ENCODE results near the gene FKBP9.

Gene FKBP9

DNA sequence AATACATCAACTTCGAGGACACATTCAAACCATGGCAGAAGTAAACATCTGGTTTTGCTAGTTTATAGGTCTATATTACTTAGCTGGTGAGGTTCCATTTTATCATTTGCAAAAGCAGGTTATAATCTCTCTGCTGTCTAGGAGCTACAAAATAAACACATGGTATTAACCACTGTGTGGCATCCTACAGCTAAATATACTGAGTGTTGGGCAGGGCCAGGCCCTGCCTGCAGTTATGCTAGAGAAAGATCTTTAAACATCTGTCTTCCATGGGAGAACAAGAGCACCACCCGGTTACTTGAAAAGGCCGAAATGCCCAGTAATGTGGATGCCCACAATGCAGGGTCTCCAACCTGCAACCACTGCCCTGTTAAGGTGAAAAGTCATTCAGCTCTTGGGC lies 20.6 kb upstream of the FKBP9 start:
- Histone ChIP-seq H3K27ac (ENCODE audit: low read length) (no peak overlapping the region), H3K9ac (ENCODE audit: low read depth, low read length) (no peak overlapping the region), H3K9me3 (ENCODE audit: insufficient read depth, low read depth, low read length) (no peaks in the 10 kb centered on the region), H3K27me3 (ENCODE audit: insufficient read depth, low read length) (peaks cover 83% of the 10 kb centered on the region), H3K4me1 (ENCODE audit: insufficient read depth, low read length) (peaks cover 2% of the 10 kb centered on the region; the same call in 1 of the 2 replicates), H3K36me3 (ENCODE audit: insufficient read depth, low read depth, low read length) (no peaks in the 10 kb centered on the region), H3K4me3 (ENCODE audit: low read length) (no peak overlapping the region)

DNA sequence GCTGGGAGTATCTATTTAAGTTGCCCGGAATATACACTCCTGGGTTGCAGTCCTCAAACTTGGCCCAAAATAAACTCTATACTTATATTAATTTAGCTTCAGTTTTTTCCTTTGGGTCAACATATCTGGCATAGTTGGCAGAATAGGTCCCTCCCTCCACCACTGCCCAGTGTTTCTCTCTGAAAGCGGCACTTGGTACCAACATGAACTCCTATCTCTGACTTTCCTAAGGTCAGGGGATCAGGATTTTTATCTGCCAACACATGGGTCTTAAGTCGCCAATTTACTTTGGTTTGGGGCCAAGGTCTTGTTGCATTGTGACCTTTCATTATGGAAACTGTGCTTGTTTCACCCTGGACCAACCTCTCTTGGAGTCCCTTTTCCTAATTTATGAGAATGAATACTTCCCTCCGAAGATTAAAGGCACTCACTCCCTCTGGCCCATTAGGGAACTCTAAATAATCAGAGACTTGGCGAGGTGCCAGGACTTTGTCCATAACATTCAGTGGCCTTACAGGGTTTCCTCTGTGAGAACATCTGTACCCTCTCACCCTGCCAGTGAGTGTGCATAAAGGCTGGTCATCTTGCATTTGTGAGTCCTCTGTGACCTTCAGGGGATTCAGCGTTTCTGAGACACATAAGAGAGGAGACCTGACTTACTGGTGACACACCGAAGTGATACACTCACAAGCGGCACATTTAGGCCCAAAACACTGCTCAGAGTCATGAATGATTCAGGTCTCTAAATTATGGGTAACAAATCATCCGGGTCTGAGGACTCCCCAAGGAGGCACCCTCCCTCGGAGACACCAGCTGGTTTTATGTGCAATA lies 19.7 kb upstream of the FKBP9 start:
- H3K27ac ChIP-seq (ENCODE audit: low read length) = no peak overlapping the region
- H3K27me3 ChIP-seq (ENCODE audit: insufficient read depth, low read length) = peaks cover 88% of the 10 kb centered on the region
- no peak overlapping the region for H3K9ac ChIP-seq (ENCODE audit: low read depth, low read length)
- H3K9me3 ChIP-seq (ENCODE audit: insufficient read depth, low read depth, low read length) = no peaks in the 10 kb centered on the region
- no peak overlapping the region for H3K4me3 ChIP-seq (ENCODE audit: low read length)
- peaks cover 2% of the 10 kb centered on the region; the same call in 1 of the 2 replicates for H3K4me1 ChIP-seq (ENCODE audit: insufficient read depth, low read length)
- no peaks in the 10 kb centered on the region for H3K36me3 ChIP-seq (ENCODE audit: insufficient read depth, low read depth, low read length)

DNA sequence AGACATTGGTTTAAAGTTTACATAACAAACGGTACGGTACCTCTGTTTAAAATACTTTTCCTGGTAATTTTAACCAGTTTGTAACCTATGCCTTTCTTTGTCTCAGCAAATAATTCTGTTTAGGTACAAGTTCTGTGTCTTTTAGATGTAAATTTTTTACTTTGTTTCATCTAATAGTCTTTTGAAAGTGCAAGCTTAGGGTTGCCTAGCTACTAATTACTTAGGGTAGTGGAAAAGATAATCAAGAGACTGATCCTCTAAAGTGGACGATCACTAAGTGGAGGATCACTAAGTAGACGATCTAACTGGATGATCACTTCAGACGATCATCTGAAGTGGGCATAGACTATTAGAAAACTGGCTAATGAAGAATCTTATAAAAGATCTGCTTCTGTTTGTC lies 16.1 kb upstream of the FKBP9 start:
- Histone ChIP-seq H3K9ac (ENCODE audit: low read depth, low read length) (no peak overlapping the region), H3K36me3 (ENCODE audit: insufficient read depth, low read depth, low read length) (no peaks in the 10 kb centered on the region), H3K4me3 (ENCODE audit: low read length) (peak overlapping the region; percentile 66), H3K4me1 (ENCODE audit: insufficient read depth, low read length) (peaks cover 2% of the 10 kb centered on the region; the same call in 1 of the 2 replicates), H3K9me3 (ENCODE audit: insufficient read depth, low read depth, low read length) (peaks cover 7% of the 10 kb centered on the region), H3K27ac (ENCODE audit: low read length) (no peak overlapping the region), H3K27me3 (ENCODE audit: insufficient read depth, low read length) (peaks cover 100% of the 10 kb centered on the region)

DNA sequence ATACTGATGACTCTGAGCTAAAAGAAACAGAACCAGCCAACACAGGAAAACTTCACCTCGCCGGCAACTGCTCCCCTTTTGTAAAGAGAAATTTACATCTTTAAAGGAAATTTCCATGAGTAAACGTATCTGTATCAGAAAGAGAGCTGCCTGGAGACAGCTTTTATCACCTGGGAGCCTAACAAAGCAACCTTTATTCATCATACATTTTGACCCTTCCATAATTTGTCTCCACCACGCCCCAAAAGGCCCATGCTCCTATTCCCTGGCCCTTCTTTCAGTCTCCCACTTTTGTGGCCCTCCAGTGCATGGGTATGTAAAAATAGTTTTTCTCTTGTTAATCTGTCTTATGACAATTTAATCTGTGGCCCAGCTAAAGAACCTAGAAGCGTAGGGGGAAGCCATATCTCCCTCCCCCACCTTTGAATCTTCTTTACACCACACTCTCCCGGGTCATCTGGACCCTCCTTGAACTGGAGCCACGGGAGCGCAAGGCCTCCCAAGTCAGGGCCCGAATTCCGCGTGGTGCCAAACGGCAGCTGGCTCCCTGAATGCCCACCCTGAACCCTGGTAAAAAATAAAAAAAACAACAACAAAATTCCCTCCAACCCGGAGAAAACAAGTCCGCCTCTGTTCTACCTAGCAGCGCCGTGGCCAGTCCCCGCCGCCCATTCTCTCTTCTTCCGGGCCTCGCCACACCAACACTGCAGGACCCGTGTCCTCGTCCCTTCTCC lies 15.4 kb upstream of the FKBP9 start:
- peaks cover 2% of the 10 kb centered on the region; the same call in 1 of the 2 replicates for H3K4me1 ChIP-seq (ENCODE audit: insufficient read depth, low read length)
- H3K9me3 ChIP-seq (ENCODE audit: insufficient read depth, low read depth, low read length) = peaks cover 7% of the 10 kb centered on the region
- H3K36me3 ChIP-seq (ENCODE audit: insufficient read depth, low read depth, low read length) = no peaks in the 10 kb centered on the region
- peak overlapping the region; percentile 66 for H3K4me3 ChIP-seq (ENCODE audit: low read length)
- no peak overlapping the region for H3K27ac ChIP-seq (ENCODE audit: low read length)
- H3K9ac ChIP-seq (ENCODE audit: low read depth, low read length) = peak overlapping the region; percentile 40; the same call in 1 of the 2 replicates
- peaks cover 100% of the 10 kb centered on the region for H3K27me3 ChIP-seq (ENCODE audit: insufficient read depth, low read length)

DNA sequence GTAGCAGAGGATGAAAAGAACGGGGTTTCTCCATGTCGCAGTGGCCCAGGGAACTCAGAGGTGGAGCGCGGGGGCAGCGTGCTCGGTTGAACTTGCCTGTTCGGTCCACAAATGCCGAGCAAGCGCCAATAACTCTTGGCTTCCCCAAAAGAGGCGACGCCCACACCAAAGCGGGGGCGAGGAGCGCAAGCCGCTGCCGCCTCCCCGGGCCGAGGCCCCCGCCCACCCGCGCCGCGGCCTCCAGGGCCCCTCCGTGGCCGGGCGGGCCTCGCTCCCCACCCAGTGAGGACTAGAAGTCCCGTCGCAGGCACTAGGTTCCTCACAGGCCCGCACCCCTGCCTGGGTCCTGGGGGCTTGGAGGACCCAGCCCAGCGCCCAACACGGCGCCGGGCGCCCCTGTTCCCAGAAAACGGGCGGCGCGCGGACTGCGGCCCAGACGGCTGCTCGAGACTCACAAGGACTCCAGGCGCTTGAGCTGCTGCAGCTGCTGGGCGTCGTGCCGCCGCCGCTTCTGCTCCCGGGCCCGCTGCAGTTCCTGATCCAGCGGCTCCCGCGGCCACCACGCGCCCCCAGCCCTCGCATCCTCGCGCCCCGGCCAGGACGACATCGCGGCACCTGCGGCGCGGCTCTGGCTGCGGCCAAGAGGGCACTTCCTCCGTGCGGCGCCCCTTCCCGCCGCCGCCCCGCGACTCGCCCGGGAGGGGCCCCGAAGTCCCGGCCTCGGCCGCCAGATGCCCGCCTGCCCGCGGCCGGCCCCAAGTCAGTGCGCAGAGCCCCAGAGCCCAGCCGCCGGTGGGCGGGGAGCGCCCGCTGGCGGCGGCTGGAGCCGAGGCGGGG lies 14.6 kb upstream of the FKBP9 start:
- peaks cover 100% of the 10 kb centered on the region for H3K27me3 ChIP-seq (ENCODE audit: insufficient read depth, low read length)
- peaks cover 7% of the 10 kb centered on the region for H3K9me3 ChIP-seq (ENCODE audit: insufficient read depth, low read depth, low read length)
- no peaks in the 10 kb centered on the region for H3K36me3 ChIP-seq (ENCODE audit: insufficient read depth, low read depth, low read length)
- peak overlapping the region; percentile 66; the same call in 1 of the 2 replicates for H3K4me3 ChIP-seq (ENCODE audit: low read length)
- H3K27ac ChIP-seq (ENCODE audit: low read length) = no peak overlapping the region
- H3K4me1 ChIP-seq (ENCODE audit: insufficient read depth, low read length) = peaks cover 2% of the 10 kb centered on the region; the same call in 1 of the 2 replicates
- peak overlapping the region; percentile 40; the same call in 1 of the 2 replicates for H3K9ac ChIP-seq (ENCODE audit: low read depth, low read length)

DNA sequence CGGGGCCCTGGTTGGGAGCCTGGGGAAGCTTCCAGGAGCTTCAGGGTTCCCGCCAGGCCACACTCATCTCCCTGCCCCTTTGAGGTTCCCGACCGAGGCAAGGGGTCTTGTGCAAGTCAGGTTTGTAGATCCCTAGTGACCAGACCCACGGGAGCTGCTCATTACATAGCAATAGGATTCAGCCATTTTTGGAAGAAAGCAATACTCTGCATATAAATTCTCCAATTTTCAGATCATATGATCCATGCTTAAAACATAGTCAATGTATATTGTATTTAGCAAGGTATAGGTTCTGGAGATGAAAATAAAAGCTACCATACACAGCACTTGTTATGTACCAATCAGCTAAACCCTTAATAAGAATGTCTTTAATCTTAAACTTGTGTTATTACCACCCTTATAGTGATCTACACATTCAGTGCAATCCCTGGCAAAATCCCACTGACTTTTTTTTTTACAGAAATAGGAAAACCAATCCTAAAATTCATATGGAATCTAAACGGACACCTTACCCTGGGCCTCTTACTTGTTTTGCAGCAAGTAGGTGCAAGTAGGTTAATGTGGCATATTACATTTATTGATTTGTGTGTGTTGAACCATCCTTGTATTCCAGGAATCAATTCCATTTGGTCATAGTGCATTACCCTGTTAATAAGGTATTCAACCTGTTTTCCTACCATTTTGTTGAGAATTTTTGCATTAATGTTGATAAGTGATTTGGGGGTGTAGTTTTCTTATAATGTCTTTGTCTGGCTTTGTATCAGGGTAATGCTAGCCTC lies 13.8 kb upstream of the FKBP9 start:
- Histone ChIP-seq H3K9ac (ENCODE audit: low read depth, low read length) (no peak overlapping the region), H3K4me3 (ENCODE audit: low read length) (peak overlapping the region; percentile 66; the same call in 1 of the 2 replicates), H3K27ac (ENCODE audit: low read length) (no peak overlapping the region), H3K36me3 (ENCODE audit: insufficient read depth, low read depth, low read length) (no peaks in the 10 kb centered on the region), H3K9me3 (ENCODE audit: insufficient read depth, low read depth, low read length) (peaks cover 9% of the 10 kb centered on the region), H3K4me1 (ENCODE audit: insufficient read depth, low read length) (peaks cover 2% of the 10 kb centered on the region; the same call in 1 of the 2 replicates), H3K27me3 (ENCODE audit: insufficient read depth, low read length) (peaks cover 100% of the 10 kb centered on the region)

DNA sequence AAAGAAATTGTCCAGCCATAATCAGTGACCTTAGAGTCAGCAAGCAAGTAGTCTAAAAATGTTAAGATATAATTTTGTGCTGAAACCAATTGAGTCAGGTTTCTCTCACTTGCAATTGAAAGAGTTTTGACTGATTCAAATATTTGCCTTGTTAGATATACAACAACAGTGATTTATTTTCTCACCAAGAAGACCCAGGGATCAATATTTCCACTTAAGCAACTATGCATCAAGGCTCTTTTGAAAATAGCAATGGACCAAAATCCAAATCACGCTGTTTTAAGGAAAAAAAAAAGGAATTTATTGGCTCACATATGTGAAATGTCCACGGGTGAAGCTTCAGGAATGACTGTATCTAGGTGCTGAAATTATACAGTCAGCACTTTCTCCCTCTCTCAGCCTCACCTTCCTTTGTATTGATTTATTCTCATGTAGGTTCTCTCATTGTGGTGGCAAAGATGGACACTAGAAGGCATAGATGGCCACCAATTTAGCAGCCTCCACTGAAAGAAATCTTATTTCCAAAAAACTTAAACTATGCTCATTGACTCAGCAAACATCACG lies 9.7 kb upstream of the FKBP9 start:
- Histone ChIP-seq H3K27me3 (ENCODE audit: insufficient read depth, low read length) (peaks cover 86% of the 10 kb centered on the region), H3K4me1 (ENCODE audit: insufficient read depth, low read length) (no peaks in the 10 kb centered on the region; the same call in 1 of the 2 replicates), H3K4me3 (ENCODE audit: low read length) (no peak overlapping the region), H3K36me3 (ENCODE audit: insufficient read depth, low read depth, low read length) (no peaks in the 10 kb centered on the region), H3K9me3 (ENCODE audit: insufficient read depth, low read depth, low read length) (peaks cover 12% of the 10 kb centered on the region), H3K9ac (ENCODE audit: low read depth, low read length) (no peak overlapping the region), H3K27ac (ENCODE audit: low read length) (no peak overlapping the region)

DNA sequence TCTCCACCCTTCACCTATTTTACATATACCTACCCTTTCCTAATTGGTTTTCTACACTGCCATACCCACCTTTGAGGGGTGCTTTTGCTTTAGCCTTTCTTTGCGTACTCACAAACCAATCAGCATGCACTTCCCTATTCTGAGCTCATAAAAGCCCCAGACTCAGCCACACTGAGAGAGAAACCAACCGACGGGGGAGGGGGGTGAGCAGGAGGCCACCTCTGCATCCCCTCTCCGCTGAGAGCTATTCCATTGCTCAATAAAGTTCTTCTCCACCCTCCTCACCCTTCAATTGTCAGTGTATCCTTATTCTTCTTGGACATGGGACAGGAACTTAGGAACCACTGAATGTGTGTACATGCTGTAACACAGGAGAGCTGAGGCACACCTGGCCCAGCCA lies 9.0 kb upstream of the FKBP9 start:
- Histone ChIP-seq H3K4me3 (ENCODE audit: low read length) (no peak overlapping the region), H3K27ac (ENCODE audit: low read length) (no peak overlapping the region), H3K4me1 (ENCODE audit: insufficient read depth, low read length) (no peaks in the 10 kb centered on the region; the same call in 1 of the 2 replicates), H3K9ac (ENCODE audit: low read depth, low read length) (no peak overlapping the region), H3K36me3 (ENCODE audit: insufficient read depth, low read depth, low read length) (no peaks in the 10 kb centered on the region), H3K9me3 (ENCODE audit: insufficient read depth, low read depth, low read length) (peaks cover 11% of the 10 kb centered on the region), H3K27me3 (ENCODE audit: insufficient read depth, low read length) (peaks cover 79% of the 10 kb centered on the region)

DNA sequence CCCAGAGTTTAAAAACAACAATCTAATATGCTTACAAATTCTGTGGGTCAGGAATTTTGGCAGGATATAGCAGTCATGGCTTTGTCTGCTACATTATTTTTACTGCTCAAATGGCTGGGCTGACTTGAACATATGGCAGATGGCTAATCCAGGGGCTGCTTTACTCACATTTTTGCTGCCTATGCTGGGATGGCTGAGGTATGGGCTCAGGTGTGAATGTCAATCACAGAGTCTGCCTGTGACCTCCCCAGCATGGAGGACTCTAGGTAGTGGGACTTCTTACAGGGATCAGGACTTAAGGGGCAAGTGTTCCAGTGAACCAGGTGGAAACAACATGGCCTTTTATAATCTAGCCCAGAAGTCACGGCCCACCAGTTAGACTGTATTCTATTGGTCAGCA lies 4.4 kb upstream of the FKBP9 start:
- H3K36me3 ChIP-seq (ENCODE audit: insufficient read depth, low read depth, low read length) = no peaks in the 10 kb centered on the region
- H3K9ac ChIP-seq (ENCODE audit: low read depth, low read length) = no peak overlapping the region
- H3K4me3 ChIP-seq (ENCODE audit: low read length) = no peak overlapping the region
- peaks cover under 1% of the 10 kb centered on the region; the same call in 1 of the 2 replicates for H3K4me1 ChIP-seq (ENCODE audit: insufficient read depth, low read length)
- peaks cover 5% of the 10 kb centered on the region; the same call in 1 of the 2 replicates for H3K9me3 ChIP-seq (ENCODE audit: insufficient read depth, low read depth, low read length)
- H3K27ac ChIP-seq (ENCODE audit: low read length) = no peak overlapping the region
- peaks cover 58% of the 10 kb centered on the region for H3K27me3 ChIP-seq (ENCODE audit: insufficient read depth, low read length)
